ENCODE measurements around the gene SEZ6L.

The SEZ6L gene

GRCh38 chr22:26333088-26333800, 164.0 kb downstream of the SEZ6L start:
- DNase-seq (ENCODE audit: low read depth in 2 of 2): no peak

DNA sequence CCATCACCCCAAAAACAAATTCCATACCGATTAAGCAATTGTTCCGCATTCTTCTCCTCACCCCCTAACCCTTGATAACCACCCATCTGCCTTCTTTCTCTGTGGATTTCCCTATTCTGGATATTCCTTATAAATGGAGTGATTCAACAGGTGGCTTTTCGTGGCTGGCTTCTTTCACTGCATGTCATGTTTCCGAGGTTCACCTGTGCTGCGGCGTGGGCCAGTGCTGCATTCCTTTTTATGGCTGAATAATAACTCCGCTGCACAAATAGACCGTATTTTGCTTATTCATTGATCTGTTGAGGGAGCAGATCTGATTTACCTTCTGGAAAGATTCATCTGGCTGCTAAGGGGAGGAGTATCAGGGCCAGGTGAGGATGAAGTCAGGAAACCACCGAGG, 165.0 kb downstream of the SEZ6L start:
- DNase-seq (ENCODE audit: low read depth in 2 of 2): no peak

GRCh38 chr22:26336773-26337172, 167.5 kb downstream of the SEZ6L start:
- no peak for DNase-seq (ENCODE audit: low read depth in 2 of 2)

DNA sequence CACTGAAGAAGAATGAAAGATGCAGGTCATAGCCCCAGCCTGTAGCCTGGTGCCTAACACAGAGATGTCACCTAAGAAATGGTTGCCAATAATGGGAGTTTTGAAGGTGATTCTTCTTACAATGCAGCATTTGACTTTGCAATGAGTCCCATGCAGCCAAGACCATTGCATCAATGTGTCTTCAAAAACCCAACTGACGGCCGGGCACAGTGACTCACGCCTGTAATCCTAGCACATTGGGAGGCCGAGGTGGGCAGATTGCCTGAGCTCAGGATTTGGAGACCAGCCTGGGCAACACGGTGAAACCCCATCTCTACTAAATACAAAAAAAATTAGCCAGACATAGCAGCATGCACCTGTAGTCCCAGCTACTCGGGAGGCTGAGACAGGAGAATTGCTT, 170.5 kb downstream of the SEZ6L start:
- DNase-seq (ENCODE audit: low read depth in 2 of 2): no peak

GRCh38 chr22:26342745-26343410, 173.6 kb downstream of the SEZ6L start:
- DNase-seq (ENCODE audit: low read depth in 2 of 2): no peak

GRCh38 chr22:26345496-26345895, 176.2 kb downstream of the SEZ6L start:
- DNase-seq (ENCODE audit: low read depth in 2 of 2): no peak

DNA sequence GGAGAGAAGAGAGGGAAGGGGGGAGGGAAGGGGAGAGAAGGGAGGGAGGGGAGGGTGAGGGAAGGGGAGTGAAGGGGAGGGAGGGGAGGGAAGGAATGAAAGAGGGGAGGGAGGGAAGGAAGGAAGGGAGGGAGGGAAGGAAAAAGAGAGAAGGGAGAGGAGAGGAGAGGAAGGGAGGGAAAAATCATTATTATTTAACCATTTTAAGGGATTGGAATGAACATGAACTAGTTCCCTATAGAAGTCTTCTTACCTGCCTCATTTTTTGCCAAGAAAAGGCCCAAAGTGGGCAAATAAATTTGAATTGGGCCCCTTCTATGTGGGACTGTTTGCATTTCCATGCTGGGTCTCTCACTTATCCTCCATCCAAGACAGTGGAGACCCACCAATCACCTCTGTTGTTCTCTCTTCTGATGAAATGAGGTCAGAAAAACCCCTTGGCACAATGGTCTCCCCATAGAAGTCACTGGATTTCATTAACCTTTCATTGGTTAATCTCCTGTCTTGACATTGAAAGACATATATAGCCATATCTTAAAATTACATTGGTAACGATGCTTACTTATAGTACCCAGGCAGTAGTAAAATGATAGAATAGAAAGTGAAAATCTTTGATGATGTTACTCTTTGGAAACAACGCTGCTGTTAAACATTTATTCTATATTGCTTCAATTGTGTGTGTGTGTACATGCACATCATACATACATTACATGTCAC, 179.7 kb downstream of the SEZ6L start:
- no peak for DNase-seq (ENCODE audit: low read depth in 2 of 2)

DNA sequence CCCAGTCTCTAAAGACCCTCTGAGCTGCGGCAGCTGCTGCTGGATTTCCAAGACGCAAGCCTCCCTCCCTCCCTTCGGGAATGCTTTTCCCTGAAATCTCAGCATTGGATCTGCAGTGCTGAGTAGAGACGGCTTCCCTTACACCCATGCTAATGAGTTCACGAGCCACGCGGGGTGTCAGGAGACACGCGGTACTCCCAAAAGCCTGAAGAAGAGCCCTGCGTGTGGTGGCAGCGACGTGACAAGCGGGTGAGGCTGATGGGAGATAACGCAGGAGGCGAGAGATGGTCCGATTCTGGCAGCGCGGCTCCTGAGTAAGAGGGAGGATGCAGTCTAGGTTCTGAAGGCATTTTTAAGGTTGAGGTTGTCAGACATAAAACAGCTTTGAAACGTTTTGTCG, 185.4 kb downstream of the SEZ6L start:
- DNase-seq (ENCODE audit: low read depth in 2 of 2): no peak

DNA sequence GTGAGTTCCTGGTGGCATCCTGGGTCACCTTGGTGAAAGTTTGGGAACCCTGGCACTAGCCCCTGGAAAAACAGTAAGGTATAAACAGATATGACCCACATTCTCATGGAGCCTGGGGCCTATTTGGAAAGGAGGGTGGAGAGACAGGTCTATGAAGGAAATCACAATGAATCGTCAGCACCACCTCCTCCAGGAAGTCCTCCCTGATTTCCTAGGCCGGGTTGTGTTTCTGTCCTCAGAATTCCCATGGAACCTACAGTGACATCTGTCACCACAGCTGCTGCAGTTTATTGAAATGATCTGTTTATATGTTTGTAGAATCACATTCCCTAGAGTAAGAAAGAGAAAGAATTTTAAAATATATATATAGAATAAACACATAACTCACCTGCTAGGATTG, 188.0 kb downstream of the SEZ6L start:
- DNase-seq (ENCODE audit: low read depth in 2 of 2): no peak

- no peak for DNase-seq (ENCODE audit: low read depth in 2 of 2)
Measured at GRCh38 chr22:26357813-26358212, 188.6 kb downstream of the SEZ6L start.

DNA sequence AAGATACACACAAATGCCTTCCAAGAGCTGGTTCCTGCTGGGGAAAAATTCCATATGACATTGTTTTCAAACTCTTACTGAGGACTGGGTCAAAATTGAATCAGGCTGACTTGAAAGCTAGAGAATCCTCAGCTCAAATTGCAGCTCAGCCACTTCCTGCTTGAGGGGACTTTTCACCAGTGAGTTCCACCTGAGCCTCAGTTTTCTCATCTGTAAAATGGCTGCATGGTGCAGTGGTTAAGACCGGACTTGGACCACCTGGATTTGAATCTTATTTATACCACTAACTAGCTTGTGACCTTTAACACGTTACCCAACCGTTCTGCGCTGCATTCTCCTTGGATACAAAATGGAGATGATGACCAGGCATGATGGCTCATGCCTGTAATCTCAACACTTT, 189.9 kb downstream of the SEZ6L start:
- no peak for DNase-seq (ENCODE audit: low read depth in 2 of 2)

- DNase-seq (ENCODE audit: low read depth in 2 of 2): peak; percentile 19 to 33
Measured at GRCh38 chr22:26360169-26360885, 191.1 kb downstream of the SEZ6L start.

DNA sequence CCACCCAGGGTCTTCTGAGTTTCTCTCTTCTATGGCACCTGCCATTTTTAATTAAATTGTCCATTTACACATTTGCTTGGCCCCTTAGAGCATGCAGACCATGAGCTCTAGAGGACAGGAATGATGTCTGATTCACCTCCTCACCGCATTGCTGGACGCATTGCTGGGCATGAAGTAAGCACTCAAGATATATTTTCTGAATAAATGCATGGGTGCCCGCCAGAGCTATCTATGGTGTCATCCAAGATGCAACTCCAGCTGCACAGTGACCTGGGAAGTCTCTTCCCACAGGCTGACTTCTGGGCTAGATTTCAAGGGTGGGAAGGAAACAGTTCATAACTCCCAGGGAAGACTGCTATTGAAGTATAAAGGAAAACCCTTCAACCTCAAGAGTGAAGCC, 193.2 kb downstream of the SEZ6L start:
- no peak for DNase-seq (ENCODE audit: low read depth in 2 of 2)

DNA sequence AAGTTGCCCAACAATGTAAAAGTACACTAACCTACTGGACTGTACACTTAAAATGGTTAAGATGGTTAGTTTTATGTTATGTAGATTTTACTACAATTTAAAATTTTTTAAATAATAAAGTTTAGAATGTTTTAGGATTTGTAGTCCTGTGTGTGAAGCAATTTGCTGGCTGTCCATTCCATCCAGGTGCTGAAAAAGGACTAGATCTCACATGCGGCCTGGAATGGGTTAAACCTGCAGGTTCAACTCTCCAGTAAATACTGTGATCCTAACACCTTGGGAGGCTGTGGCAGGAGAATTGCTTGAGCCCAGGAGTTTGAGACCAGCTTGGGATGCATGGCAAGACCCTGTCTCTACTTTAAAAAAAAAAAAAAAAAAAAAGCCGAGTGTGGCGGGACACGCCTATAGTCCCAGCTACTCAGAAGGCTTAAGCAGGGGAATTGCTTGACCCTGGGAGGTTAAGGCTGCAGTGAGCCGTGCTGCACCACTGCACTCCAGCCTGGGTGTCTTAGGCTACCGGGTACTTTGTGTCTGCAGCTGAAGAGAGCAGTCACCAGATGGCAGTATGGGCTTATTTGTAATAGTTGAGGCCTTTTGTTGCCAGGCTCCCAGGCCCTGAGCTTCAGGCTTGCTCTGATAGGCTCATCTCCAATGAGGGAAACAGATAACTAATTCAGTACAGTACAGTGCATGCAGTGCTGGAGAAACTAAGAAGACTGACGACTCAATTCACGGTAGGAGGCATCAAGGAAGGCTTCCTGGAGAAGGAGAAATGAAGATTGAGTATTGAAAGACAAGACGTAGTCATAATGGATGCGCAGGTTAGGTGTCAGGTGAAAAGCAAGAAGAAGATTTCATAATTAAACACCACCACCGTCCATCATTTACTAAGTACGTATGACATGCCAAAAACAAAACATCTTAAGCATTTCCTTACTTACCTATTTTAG, 195.1 kb downstream of the SEZ6L start:
- DNase-seq (ENCODE audit: low read depth in 2 of 2): peak in 1 of 2 donors; percentile 8

GRCh38 chr22:26367402-26368245, 198.4 kb downstream of the SEZ6L start:
- peak in 1 of 2 donors; percentile 21 for DNase-seq (ENCODE audit: low read depth in 2 of 2)

- DNase-seq (ENCODE audit: low read depth in 2 of 2): no peak
Measured at GRCh38 chr22:26372890-26373289, 203.6 kb downstream of the SEZ6L start.

DNA sequence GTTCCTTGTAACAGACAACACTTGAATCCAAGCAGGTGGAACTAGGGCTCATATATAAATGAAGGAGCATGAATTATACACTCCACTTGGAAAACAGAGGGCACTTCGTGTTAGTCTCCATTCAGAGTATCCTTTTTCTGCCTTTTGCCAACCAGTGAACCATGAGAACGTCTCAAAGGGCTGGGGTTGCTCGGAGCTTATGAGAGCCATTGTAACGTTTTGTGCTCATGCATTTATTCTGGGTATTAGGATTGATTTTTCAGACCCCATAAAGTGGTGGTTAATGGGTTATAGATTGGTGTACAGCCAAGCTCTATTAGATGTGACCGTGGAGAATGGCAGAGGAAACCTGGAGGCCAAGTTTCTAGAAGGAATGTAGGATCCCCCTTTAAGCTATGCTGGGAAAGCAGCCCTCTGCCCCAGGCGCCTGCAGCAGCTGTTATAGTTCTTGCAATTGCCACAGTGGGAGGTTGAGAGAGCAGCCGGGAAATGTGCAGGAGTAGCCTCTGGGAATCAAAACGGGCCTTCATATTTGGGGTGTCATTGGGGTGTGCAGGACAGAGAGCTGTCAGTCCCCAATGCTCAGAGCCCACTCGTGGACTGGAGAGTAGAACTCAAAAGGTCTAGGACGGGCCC, 205.2 kb downstream of the SEZ6L start:
- DNase-seq (ENCODE audit: low read depth in 2 of 2): no peak

DNA sequence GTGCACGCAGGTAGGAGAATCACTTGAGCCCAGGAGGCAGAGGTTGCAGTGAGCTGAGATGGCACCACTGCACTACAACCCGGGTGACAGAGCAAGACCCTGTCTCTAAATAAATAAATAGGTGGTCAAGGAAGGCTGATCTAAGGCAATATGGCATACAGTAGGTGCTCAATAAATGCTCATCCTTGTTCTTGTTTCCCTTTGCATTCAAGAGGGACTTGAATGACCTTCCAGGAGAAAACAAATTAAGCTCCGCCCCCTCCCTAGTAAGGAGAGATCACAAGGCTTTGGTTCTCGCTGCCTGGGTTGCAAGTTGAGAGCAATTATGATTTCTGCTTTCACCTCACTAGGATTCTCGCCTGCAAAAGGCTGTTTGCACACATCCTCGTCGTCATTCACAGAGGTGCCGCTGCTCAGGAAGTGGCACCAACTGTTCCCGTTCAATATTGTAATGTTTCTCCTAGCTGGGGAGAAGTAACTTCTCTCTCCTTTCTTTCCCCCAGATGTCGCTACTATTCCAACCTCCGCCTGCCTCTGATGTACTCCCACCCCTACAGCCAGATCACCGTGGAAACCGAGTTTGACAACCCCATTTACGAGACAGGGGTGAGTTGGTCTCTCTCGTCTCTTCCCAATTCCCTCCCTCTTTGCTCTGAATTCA, 208.0 kb downstream of the SEZ6L start:
- no peak for DNase-seq (ENCODE audit: low read depth in 2 of 2)
